Panc1 (cell line): ENCODE data around the gene CMYA5. TPM values are rescaled to one million over a fixed set of nuclear protein-coding genes. Genes with fewer than 3 reads are reported as not detected.

Experiments
- ATAC-seq: fragments of 200-7000 bp; cut with Tn5 transposase; 2 replicates; pipeline ENCODE4 v1.9.1; 2020; ENCODE audit warnings: mild to moderate bottlenecking, moderate library complexity
- BruUV-seq: library from RNA; stranded (reverse); fragments of 400-500 nt; replicated peaks from 2 replicates; lab custom pipeline; 2021; lab: Mats Ljungman, UMichigan
- CTCF ChIA-PET: fragments of 300-600 bp; sonication (Branson Sonifier 250); formaldehyde crosslinking; loops from one replicate; lab custom pipeline; 2022; ENCODE audit warnings: antibody characterized with exemption; lab: Charles Lee
- POLR2A ChIA-PET: fragments of 300-600 bp; sonication (Branson Sonifier 250); formaldehyde crosslinking; loops from one replicate; lab custom pipeline; 2022; ENCODE audit warnings: antibody characterized with exemption; lab: Charles Lee
- DNase-seq: peaks from one replicate; pipeline ENCODE4 v3.0.0-alpha.2; 2010; ENCODE audit warnings: low read depth, low spot score
- H3K27ac ChIP-seq: 2 replicates; pipeline ENCODE4 v1.5.1; 2011; ENCODE audit warnings: mild to moderate bottlenecking, low read length, inconsistent platforms
- H3K27me3 ChIP-seq: fragments of 200-500 bp; sonication (Bioruptor generic); 2 replicates; pipeline ENCODE4 v1.6.0; 2014; ENCODE audit warnings: low read length, inconsistent platforms; ENCODE audit not compliant: control insufficient read depth, insufficient read depth
- H3K36me3 ChIP-seq: fragments of 200-500 bp; sonication (Bioruptor generic); 2 replicates; pipeline ENCODE4 v1.5.1; 2014; ENCODE audit warnings: inconsistent platforms, mild to moderate bottlenecking, low read length, moderate library complexity; ENCODE audit not compliant: control insufficient read depth, insufficient read depth
- H3K4me1 ChIP-seq: 2 replicates; pipeline ENCODE4 v1.5.1; 2011; ENCODE audit warnings: inconsistent platforms, mild to moderate bottlenecking, low read length, moderate library complexity; ENCODE audit not compliant: control insufficient read depth, insufficient read depth
- H3K4me3 ChIP-seq, 2 experiments: 2 replicates each; pipeline ENCODE4 v1.5.1; 2011 to 2012; ENCODE audit warnings: low read depth in 2 of 2, low read length in 2 of 2, mild to moderate bottlenecking in 2 of 2, inconsistent platforms in 1 of 2, moderate library complexity in 1 of 2
- H3K9me3 ChIP-seq: fragments of 200-500 bp; sonication (Bioruptor generic); 2 replicates; pipeline ENCODE4 v1.5.1; 2014; ENCODE audit warnings: low read depth, mild to moderate bottlenecking, inconsistent platforms, low read length, moderate library complexity; ENCODE audit not compliant: control insufficient read depth, insufficient read depth
- POLR2AphosphoS5 ChIP-seq: IDR thresholded peaks from 2 replicates; pipeline ENCODE4 v1.6.1; 2012; ENCODE audit warnings: mild to moderate bottlenecking, low read depth, low read length, moderate library complexity
- SIN3A ChIP-seq: IDR thresholded peaks from 2 replicates; pipeline ENCODE4 v1.6.1; 2012; ENCODE audit warnings: low read depth, mild to moderate bottlenecking, low read length, moderate library complexity, borderline replicate concordance; ENCODE audit not compliant: insufficient read depth
- TCF7L2 ChIP-seq: IDR thresholded peaks from 2 replicates; pipeline ENCODE4 v1.6.1; 2011; ENCODE audit warnings: mild to moderate bottlenecking, low read depth, low read length, inconsistent platforms
- in situ Hi-C: cut with HindIII; loops from 2 replicates; pipeline ENCODE4 v1.10.0; 2016; ENCODE audit warnings: low sequenced_read_pairs, low pct_unique_long_range_greater_than_20kb
- intact Hi-C: fragments of 100-400 bp; cut with micrococcal nuclease; formaldehyde crosslinking; loops from one replicate; pipeline ENCODE4 v1.10.0; 2022; ENCODE audit not compliant: unreplicated experiment
- total RNA-seq: library from RNA; stranded (reverse); gene quantifications from one replicate; pipeline ENCODE4 v1.2.1, GENCODE V29; 2021; ENCODE audit not compliant: unreplicated experiment
- TF ChIP-seq, protein P1 (sequence below), 2 experiments: IDR thresholded peaks; 2 replicates each; pipeline ENCODE4 v1.6.1; 2011 to 2012; ENCODE audit warnings: low read depth in 2 of 2, control low read depth in 1 of 2, low read length in 1 of 2, mild to moderate bottlenecking in 1 of 2, moderate library complexity in 1 of 2; ENCODE audit not compliant: insufficient read depth in 1 of 2
- TF ChIP-seq, protein P2 (sequence below): fragments of 450-650 bp; IDR thresholded peaks from 2 replicates; pipeline ENCODE4 v1.5.1; 2017; ENCODE audit warnings: mild to moderate bottlenecking

CMYA5 gene
- total RNA-seq, 1 experiment from 2014 or later: 0.31 TPM

DNA sequence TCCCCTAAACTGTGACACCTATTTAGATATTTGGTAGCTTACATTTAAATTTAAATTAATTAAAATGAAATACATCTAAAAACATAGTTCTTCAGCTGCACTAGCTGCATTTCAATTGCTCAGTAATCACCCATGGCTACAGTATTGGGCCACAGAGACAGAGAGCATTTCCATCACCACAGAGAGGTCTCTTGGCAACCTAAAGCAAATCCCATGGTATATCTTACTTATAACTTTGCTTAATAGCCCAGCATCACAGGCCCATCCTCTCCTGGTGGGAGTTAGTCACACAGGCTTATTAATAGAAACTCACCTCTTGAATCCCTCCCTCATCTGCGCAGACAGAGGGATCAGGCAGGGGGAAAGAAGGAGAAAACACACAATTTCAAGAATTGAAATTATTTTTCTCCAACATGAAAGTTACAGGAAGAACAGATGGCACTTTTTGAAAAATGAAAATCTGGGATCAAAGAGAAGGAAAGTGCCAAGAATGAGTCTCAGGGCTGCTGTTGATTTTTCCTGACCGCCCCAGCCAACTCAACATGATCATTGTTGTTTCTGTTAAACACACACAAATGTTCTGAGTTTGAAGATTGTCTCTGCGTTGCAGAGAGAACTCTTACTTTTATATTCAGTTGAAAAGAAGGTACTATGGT lies 144.6 kb downstream of the CMYA5 start:
- Histone ChIP-seq H3K4me3 (no peak overlapping the region), H3K27ac (no peak overlapping the region), H3K9me3 (no peaks in the 10 kb centered on the region), H3K27me3 (peaks cover 10% of the 10 kb centered on the region), H3K36me3 (no peaks in the 10 kb centered on the region), H3K4me1 (no peaks in the 10 kb centered on the region)
- in situ Hi-C loops (no loop called here), intact Hi-C loops (no loop called here)
- DNase-seq (no peak), ATAC-seq (no peak)
- TF ChIP-seq TCF7L2 (no peak), SIN3A (no peak), POLR2AphosphoS5 (no peak)
- TF ChIP-seq, protein P1, sequence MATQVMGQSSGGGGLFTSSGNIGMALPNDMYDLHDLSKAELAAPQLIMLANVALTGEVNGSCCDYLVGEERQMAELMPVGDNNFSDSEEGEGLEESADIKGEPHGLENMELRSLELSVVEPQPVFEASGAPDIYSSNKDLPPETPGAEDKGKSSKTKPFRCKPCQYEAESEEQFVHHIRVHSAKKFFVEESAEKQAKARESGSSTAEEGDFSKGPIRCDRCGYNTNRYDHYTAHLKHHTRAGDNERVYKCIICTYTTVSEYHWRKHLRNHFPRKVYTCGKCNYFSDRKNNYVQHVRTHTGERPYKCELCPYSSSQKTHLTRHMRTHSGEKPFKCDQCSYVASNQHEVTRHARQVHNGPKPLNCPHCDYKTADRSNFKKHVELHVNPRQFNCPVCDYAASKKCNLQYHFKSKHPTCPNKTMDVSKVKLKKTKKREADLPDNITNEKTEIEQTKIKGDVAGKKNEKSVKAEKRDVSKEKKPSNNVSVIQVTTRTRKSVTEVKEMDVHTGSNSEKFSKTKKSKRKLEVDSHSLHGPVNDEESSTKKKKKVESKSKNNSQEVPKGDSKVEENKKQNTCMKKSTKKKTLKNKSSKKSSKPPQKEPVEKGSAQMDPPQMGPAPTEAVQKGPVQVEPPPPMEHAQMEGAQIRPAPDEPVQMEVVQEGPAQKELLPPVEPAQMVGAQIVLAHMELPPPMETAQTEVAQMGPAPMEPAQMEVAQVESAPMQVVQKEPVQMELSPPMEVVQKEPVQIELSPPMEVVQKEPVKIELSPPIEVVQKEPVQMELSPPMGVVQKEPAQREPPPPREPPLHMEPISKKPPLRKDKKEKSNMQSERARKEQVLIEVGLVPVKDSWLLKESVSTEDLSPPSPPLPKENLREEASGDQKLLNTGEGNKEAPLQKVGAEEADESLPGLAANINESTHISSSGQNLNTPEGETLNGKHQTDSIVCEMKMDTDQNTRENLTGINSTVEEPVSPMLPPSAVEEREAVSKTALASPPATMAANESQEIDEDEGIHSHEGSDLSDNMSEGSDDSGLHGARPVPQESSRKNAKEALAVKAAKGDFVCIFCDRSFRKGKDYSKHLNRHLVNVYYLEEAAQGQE (IDR thresholded peaks at IDR 0.05; ENCODE audit: insufficient read depth in 1 of 2, low read depth in 2 of 2, low read length in 1 of 2): no peak
- TF ChIP-seq, protein P2, sequence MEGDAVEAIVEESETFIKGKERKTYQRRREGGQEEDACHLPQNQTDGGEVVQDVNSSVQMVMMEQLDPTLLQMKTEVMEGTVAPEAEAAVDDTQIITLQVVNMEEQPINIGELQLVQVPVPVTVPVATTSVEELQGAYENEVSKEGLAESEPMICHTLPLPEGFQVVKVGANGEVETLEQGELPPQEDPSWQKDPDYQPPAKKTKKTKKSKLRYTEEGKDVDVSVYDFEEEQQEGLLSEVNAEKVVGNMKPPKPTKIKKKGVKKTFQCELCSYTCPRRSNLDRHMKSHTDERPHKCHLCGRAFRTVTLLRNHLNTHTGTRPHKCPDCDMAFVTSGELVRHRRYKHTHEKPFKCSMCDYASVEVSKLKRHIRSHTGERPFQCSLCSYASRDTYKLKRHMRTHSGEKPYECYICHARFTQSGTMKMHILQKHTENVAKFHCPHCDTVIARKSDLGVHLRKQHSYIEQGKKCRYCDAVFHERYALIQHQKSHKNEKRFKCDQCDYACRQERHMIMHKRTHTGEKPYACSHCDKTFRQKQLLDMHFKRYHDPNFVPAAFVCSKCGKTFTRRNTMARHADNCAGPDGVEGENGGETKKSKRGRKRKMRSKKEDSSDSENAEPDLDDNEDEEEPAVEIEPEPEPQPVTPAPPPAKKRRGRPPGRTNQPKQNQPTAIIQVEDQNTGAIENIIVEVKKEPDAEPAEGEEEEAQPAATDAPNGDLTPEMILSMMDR: no peak
- CTCF ChIA-PET: no interaction called here
- POLR2A ChIA-PET: no interaction called here
- BruUV-seq: no TSS peak

DNA sequence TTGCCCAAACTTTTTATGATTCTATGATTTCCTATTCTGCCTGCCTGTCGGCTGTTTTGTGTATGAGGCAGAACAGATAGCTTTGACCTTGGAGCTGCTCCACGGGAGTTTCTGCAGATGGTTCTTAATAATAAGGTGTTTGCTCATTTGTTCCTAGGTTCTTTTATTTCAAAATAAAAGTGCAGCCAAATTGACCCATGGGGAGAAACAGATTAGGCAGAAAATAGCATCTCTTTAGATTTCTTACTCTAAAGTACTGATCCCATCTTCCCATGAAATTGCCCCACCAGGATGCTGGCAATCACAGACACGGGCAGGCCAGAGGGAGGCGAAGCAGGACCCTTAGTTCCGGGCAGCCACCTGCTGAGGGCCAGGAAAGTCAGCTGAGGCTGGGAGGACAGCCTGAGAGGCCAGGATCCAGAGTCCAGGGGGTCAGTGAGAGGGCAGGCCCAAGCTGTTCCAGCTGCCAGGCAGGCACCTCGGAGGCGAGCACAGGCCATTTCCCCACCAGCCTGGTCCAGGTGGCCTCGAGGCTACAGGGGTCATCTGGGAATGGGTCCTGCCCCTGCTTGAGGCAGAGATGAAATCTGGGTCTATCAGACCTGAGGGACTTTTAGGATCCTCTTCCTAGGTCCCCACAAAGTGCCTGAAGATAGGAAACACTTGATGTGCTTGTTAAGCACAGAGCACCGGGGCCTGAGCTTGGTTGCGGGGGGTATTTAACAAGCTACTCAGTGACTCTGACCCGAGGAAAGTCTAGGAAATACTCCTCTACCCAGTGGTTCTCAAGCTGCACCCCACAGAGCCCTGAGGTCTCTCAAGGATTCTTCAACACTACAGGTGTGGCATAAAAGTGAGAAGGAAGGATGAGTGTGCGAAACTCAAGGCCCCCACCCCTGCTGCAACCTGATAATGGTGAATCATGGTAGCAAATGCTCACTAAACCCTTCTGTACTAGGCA lies 145.4 kb downstream of the CMYA5 start:
- POLR2A ChIA-PET: no interaction called here
- H3K9me3 ChIP-seq: no peaks in the 10 kb centered on the region
- no peak for ATAC-seq
- no TSS peak for BruUV-seq
- H3K27me3 ChIP-seq: peaks cover 12% of the 10 kb centered on the region
- no peaks in the 10 kb centered on the region for H3K36me3 ChIP-seq
- in situ Hi-C loops (no loop called here), intact Hi-C loops (no loop called here)
- no peak for TF ChIP-seq SIN3A
- TF ChIP-seq, protein P2: no peak
- TF ChIP-seq TCF7L2: no peak
- TF ChIP-seq, protein P1 (IDR thresholded peaks at IDR 0.05; ENCODE audit: insufficient read depth in 1 of 2, low read depth in 2 of 2, low read length in 1 of 2): no peak
- TF ChIP-seq POLR2AphosphoS5: no peak
- no peak overlapping the region for H3K4me3 ChIP-seq
- H3K27ac ChIP-seq: no peak overlapping the region
- H3K4me1 ChIP-seq: no peaks in the 10 kb centered on the region
- DNase-seq: no peak
- CTCF ChIA-PET: no interaction called here
